ENCODE results near the gene QKI.

The QKI gene

DNA sequence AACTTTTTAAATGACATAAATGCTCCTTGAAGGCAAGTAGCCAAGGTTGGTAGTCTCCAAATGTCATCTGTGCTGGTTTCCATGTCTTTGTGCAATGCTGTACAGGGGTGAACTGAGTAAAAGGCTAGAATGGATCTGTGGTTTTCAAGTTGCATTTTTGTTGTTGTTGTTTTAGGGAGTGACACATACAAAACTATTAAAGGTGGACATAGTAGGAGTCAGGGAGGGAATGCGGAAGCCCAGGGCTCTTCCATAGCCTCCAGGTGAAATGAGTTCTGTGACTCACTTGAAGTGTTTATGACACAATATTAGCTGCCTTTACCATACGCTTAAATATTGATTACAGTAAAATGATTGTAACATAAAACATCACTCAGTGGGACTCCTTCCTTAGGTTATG lies 22.5 kb upstream of the QKI start:
- no peak overlapping the region for H3K4me3 ChIP-seq (ENCODE audit: low read depth, low read length)
- DNase-seq (ENCODE audit: low read depth): no peak
- TF ChIP-seq, protein P1, sequence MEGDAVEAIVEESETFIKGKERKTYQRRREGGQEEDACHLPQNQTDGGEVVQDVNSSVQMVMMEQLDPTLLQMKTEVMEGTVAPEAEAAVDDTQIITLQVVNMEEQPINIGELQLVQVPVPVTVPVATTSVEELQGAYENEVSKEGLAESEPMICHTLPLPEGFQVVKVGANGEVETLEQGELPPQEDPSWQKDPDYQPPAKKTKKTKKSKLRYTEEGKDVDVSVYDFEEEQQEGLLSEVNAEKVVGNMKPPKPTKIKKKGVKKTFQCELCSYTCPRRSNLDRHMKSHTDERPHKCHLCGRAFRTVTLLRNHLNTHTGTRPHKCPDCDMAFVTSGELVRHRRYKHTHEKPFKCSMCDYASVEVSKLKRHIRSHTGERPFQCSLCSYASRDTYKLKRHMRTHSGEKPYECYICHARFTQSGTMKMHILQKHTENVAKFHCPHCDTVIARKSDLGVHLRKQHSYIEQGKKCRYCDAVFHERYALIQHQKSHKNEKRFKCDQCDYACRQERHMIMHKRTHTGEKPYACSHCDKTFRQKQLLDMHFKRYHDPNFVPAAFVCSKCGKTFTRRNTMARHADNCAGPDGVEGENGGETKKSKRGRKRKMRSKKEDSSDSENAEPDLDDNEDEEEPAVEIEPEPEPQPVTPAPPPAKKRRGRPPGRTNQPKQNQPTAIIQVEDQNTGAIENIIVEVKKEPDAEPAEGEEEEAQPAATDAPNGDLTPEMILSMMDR (IDR thresholded peaks at IDR 0.05; ENCODE audit: low read depth, low read length, missing control alignments): no peak

DNA sequence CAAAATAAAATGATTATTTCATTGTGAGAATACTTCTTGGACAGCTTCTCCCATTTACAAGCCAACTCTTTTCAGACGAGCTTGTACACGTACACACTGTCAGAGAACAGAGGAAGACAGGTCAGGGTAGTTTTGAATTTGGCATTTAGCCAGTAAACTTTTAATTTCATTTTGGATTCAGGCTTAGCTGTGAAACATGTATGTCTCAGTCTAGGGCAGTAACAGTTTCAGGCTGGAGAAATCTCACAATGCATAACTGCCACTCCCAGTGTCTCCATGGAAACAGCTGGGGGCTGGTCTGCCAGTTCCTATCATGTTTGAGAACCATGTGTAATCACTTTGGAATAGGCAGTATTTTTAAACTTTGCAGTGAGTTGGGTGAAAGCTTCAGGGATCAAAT lies 22.0 kb upstream of the QKI start:
- no peak for DNase-seq (ENCODE audit: low read depth)
- H3K4me3 ChIP-seq (ENCODE audit: low read depth, low read length): no peak overlapping the region
- TF ChIP-seq, protein P1 (IDR thresholded peaks at IDR 0.05; ENCODE audit: low read depth, low read length, missing control alignments): no peak

DNA sequence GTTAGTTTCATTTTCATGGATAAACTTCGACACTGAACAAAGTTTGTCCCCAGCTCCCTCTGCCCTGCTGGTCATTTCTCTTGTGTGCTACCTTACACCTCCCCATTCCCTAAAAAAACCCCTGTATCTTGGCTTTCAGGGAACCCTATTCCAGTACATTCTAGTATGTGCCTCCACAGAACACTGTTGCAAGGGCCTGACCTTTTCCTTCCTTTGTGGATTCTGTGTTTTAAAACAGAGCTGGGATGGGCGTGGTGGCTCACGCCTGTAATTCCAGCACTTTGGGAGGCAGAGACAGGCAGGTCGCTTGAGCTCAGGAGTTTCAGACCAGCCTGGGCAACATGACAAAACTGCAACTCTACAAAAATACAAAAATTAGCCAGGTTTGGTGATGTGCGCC lies 20.6 kb upstream of the QKI start:
- no peak for DNase-seq (ENCODE audit: low read depth)
- TF ChIP-seq, protein P1 (IDR thresholded peaks at IDR 0.05; ENCODE audit: low read depth, low read length, missing control alignments): no peak
- H3K4me3 ChIP-seq (ENCODE audit: low read depth, low read length): no peak overlapping the region

DNA sequence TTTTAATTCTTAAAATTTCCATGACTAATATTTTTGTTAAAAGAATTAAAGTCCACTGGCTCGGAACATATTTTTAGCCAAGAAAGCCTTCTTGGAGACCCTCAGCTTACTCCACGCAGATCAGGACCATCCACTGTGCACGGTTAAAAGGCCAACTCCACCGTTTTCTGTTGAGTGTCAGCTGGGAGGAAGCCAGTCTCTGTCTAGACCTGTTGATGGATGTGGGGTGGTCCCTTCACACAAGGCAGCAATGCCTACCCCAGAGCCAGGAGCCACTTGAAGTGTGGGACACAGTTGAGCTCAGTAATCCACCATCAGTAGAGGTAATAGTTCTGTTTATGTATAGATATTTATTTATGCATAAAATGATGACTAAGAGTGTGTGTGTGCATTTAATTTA lies 19.9 kb upstream of the QKI start:
- DNase-seq (ENCODE audit: low read depth): no peak
- H3K4me3 ChIP-seq (ENCODE audit: low read depth, low read length): no peak overlapping the region
- TF ChIP-seq, protein P1 (IDR thresholded peaks at IDR 0.05; ENCODE audit: low read depth, low read length, missing control alignments): no peak

DNA sequence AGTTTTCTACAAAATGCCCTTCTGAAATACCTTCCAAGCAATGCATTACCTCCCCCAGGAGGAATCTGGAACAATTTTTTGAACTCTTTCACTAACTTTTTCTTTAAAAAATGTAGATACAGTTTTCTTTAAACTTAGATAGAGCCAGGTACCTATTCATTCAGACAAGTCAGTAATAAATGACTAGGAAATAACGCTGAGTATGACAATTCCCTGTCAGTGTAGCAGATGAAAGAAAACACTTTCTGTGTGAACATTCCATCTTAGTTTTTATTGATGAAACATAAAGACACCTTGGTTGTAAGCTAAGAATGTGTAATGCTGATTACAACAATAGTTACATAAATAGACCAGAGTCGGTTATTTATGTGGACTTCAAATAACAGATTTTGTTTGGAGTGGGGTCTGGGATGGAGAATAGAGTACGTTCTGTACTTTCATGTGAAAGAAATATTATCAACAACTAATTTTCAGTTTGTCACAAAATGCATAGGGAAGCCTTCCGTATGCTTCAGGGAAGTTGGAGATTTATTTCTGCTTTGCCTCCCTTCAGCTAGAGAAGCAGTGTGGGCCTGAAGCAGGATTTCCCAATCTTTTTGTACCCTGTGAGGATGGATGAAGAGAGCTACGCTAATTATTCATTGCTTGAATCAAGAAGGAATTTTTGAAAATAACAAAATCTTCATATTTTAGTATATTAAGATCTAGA lies 19.2 kb upstream of the QKI start:
- TF ChIP-seq, protein P1 (IDR thresholded peaks at IDR 0.05; ENCODE audit: low read depth, low read length, missing control alignments): no peak
- no peak for DNase-seq (ENCODE audit: low read depth)
- no peak overlapping the region for H3K4me3 ChIP-seq (ENCODE audit: low read depth, low read length)

DNA sequence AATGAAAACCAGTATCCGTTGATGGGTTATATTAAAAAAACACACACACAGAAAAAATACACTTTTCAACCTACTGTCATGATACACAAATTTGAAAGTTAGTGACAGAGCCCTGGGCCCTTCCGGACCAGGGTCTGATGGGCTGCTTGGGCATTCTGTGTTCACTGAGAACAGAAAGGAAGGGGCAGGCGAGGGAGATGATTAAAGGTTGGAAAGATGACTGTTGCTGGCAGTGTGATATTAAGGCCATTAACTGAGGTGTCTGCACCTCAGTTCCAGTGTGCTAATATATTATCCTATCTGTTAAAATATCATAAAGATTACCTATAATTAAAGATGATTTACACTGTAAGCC lies 18.7 kb upstream of the QKI start:
- no peak for DNase-seq (ENCODE audit: low read depth)
- TF ChIP-seq, protein P1 (IDR thresholded peaks at IDR 0.05; ENCODE audit: low read depth, low read length, missing control alignments): no peak
- H3K4me3 ChIP-seq (ENCODE audit: low read depth, low read length): no peak overlapping the region

DNA sequence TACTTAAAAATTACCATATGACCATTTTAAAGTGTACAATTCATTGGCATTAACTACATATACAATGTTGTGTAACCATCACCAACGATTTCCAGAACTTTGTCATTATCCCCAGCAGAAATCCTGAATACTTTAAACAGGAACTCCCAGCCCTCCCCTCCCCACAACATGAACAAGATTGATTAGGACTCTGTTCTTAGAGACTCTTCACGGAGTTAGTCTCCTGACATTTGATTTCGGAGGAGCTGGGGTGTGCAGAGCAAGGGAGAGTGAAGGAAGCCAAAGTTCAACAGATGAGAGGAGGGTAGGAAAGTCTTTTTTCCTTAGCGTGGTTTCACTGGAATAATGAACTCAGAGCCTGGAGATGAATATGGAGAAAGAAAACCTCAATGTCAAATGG lies 17.2 kb upstream of the QKI start:
- TF ChIP-seq, protein P1 (IDR thresholded peaks at IDR 0.05; ENCODE audit: low read depth, low read length, missing control alignments): no peak
- no peak for DNase-seq (ENCODE audit: low read depth)
- H3K4me3 ChIP-seq (ENCODE audit: low read depth, low read length): no peak overlapping the region

Measured in GM12864 (cell line).